ENCODE measurements around the gene NUP42.

- TF ChIP-seq YY1 (IDR thresholded peaks at IDR 0.05; ENCODE audit: insufficient read depth, insufficient read length) (no peak), ZNF274 (IDR thresholded peaks at IDR 0.05; ENCODE audit: low read depth, low read length) (no peak)
Measured at GRCh38 chr7:23234569-23235296, 52.9 kb downstream of the NUP42 start.

All from NT2/D1 (cell line).